GM12875 (cell line): ENCODE measurements around the gene PRKN.

ENCODE experiments used
- H3K4me3 ChIP-seq: one replicate; pipeline ENCODE4 v1.5.1; 2011; ENCODE audit warnings: low read depth, low read length, control low read depth
- CTCF ChIP-seq: IDR thresholded peaks from 2 replicates; pipeline ENCODE4 v1.5.1; 2011; ENCODE audit warnings: low read depth, mild to moderate bottlenecking, control low read depth, inconsistent platforms, low read length, moderate library complexity, borderline replicate concordance; ENCODE audit not compliant: insufficient read depth

PRKN gene

GRCh38 chr6:162512744-162513143, 214.8 kb downstream of the PRKN start:
- no peak for TF ChIP-seq CTCF
- no peak overlapping the region for H3K4me3 ChIP-seq

- no peak for TF ChIP-seq CTCF
- no peak overlapping the region for H3K4me3 ChIP-seq
These were observed 230.2 kb downstream of the PRKN start for GRCh38 chr6:162497389-162497788.

- no peak for TF ChIP-seq CTCF
- H3K4me3 ChIP-seq: no peak overlapping the region
These were observed 233.6 kb downstream of the PRKN start for GRCh38 chr6:162493917-162494316.

- no peak overlapping the region for H3K4me3 ChIP-seq
- no peak for TF ChIP-seq CTCF
These were observed 235.9 kb downstream of the PRKN start for GRCh38 chr6:162491637-162492036.

- H3K4me3 ChIP-seq: no peak overlapping the region
- TF ChIP-seq CTCF: no peak
These were observed 238.2 kb downstream of the PRKN start for GRCh38 chr6:162489101-162489976.

GRCh38 chr6:162488444-162488843, 239.1 kb downstream of the PRKN start:
- H3K4me3 ChIP-seq: no peak overlapping the region
- TF ChIP-seq CTCF: no peak

- H3K4me3 ChIP-seq: no peak overlapping the region
- no peak for TF ChIP-seq CTCF
These were observed 242.1 kb downstream of the PRKN start for GRCh38 chr6:162485464-162485863.
